HCT116 (cell line): ENCODE results near the gene FGF1. TPM values are rescaled to one million over a fixed set of nuclear protein-coding genes. Genes with fewer than 3 reads are reported as not detected.

ENCODE experiments used
- ATAC-seq: fragments of 200-7000 bp; cut with Tn5 transposase; 2 replicates; pipeline ENCODE4 v1.9.1; 2020; ENCODE audit warnings: mild to moderate bottlenecking, moderate library complexity
- BruUV-seq: library from RNA; stranded (reverse); fragments of 400-500 nt; replicated peaks from 2 replicates; lab custom pipeline; 2021; lab: Mats Ljungman, UMichigan
- CTCF ChIA-PET: fragments of 300-600 bp; sonication (Branson Sonifier 250); formaldehyde crosslinking; loops from one replicate; lab custom pipeline; 2021; ENCODE audit warnings: antibody characterized with exemption; lab: Charles Lee
- POLR2A ChIA-PET: fragments of 300-600, 350-600 bp; sonication (Branson Sonifier 250); formaldehyde crosslinking; loops from one replicate; lab custom pipeline; 2021; ENCODE audit warnings: antibody characterized with exemption; lab: Charles Lee
- RAD21 ChIA-PET, 2 experiments: fragments of 300-600 bp; sonication (Branson Sonifier 250); formaldehyde crosslinking; loops; one replicate each; lab custom pipeline; 2023; ENCODE audit warnings: low total read pairs in 2 of 2; ENCODE audit not compliant: uncharacterized antibody in 2 of 2, unreplicated experiment in 2 of 2, low non-redundant PET in 1 of 2; lab: Charles Lee
- DNase-seq: peaks from one replicate; pipeline ENCODE4 v3.0.0-alpha.2; 2010; ENCODE audit warnings: low read depth, low spot score
- H2AFZ ChIP-seq: fragments of 200-600 bp; shearing (Covaris generic), sonication (generic); 2 replicates; pipeline ENCODE4 v1.6.1; 2017; ENCODE audit warnings: low read depth, mixed run types, mixed read lengths, antibody characterized with exemption, low read length; ENCODE audit not compliant: poor library complexity, severe bottlenecking
- H3K27ac ChIP-seq: 2 replicates; pipeline ENCODE4 v1.5.1; 2012; ENCODE audit warnings: low read depth, low read length
- H3K27me3 ChIP-seq: fragments of 200-600 bp; sonication (generic); 2 replicates; pipeline ENCODE4 v1.6.1; 2016; ENCODE audit warnings: mixed run types, low read length, mixed read lengths; ENCODE audit not compliant: insufficient read depth
- H3K36me3 ChIP-seq, 2 experiments: fragments of 200-500 bp in 1 of 2; fragments of 200-600 bp in 1 of 2; sonication (Bioruptor generic) in 1 of 2; sonication (generic) in 1 of 2; 2 replicates each; pipeline versions ENCODE4 v1.5.1 to v1.6.1; 2014 to 2016; ENCODE audit warnings: low read length in 2 of 2, inconsistent platforms in 1 of 2, mixed read lengths in 1 of 2, mixed run types in 1 of 2; ENCODE audit not compliant: insufficient read depth in 2 of 2, control insufficient read depth in 1 of 2
- H3K4me1 ChIP-seq, 2 experiments: fragments of 200-600 bp in 1 of 2; sonication (generic) in 1 of 2; 2 replicates each; pipeline versions ENCODE4 v1.5.1 to v1.6.1; 2012 to 2017; ENCODE audit warnings: low read length in 2 of 2, inconsistent platforms in 1 of 2, mild to moderate bottlenecking in 1 of 2, mixed read lengths in 1 of 2, mixed run types in 1 of 2, moderate library complexity in 1 of 2; ENCODE audit not compliant: insufficient read depth in 2 of 2, control insufficient read depth in 1 of 2
- H3K4me2 ChIP-seq: fragments of 200-600 bp; sonication (generic); 2 replicates; pipeline ENCODE4 v1.6.1; 2017; ENCODE audit warnings: mixed run types, low read length, mixed read lengths
- H3K4me3 ChIP-seq, 2 experiments: fragments of 200-600 bp in 1 of 2; sonication (generic) in 1 of 2; replicated peaks in 1 of 2; 2 replicates each; pipeline ENCODE4 v1.5.1; 2011 to 2016; ENCODE audit warnings: low read length in 2 of 2, control low read depth in 1 of 2, low read depth in 1 of 2, mild to moderate bottlenecking in 1 of 2, mixed read lengths in 1 of 2, mixed run types in 1 of 2
- H3K79me2 ChIP-seq: fragments of 200-600 bp; sonication (generic); 2 replicates; pipeline ENCODE4 v1.6.1; 2017; ENCODE audit warnings: mild to moderate bottlenecking, mixed run types, low read length, moderate library complexity, mixed read lengths; ENCODE audit not compliant: insufficient read depth
- H3K9ac ChIP-seq: fragments of 200-600 bp; sonication (generic); 2 replicates; pipeline ENCODE4 v1.6.1; 2016; ENCODE audit warnings: low read length, mixed read lengths
- H3K9me2 ChIP-seq: fragments of 200-600 bp; sonication (generic), shearing (Covaris generic); 2 replicates; pipeline ENCODE4 v1.6.1; 2017; ENCODE audit warnings: mixed run types, mild to moderate bottlenecking, moderate library complexity; ENCODE audit not compliant: insufficient read depth
- H3K9me3 ChIP-seq, 2 experiments: fragments of 200-500 bp in 1 of 2; fragments of 200-600 bp in 1 of 2; sonication (Bioruptor generic) in 1 of 2; sonication (generic) in 1 of 2; 2 replicates each; pipeline ENCODE4 v1.6.1; 2014 to 2017; ENCODE audit warnings: low read length in 2 of 2, mixed read lengths in 2 of 2, inconsistent platforms in 1 of 2, low read depth in 1 of 2, mild to moderate bottlenecking in 1 of 2, mixed run types in 1 of 2, moderate library complexity in 1 of 2; ENCODE audit not compliant: control insufficient read depth in 1 of 2, insufficient read depth in 1 of 2
- H4K20me1 ChIP-seq: fragments of 200-600 bp; sonication (generic), shearing (Covaris generic); 2 replicates; pipeline ENCODE4 v1.6.1; 2017; ENCODE audit warnings: mixed run types, mild to moderate bottlenecking, moderate library complexity; ENCODE audit not compliant: insufficient read depth
- CBX3 ChIP-seq: IDR thresholded peaks from 2 replicates; pipeline ENCODE4 v1.6.1; 2012; ENCODE audit warnings: low read depth
- CEBPB ChIP-seq: IDR thresholded peaks from 2 replicates; pipeline ENCODE4 v1.6.1; 2012; ENCODE audit warnings: low read depth
- ELF1 ChIP-seq: IDR thresholded peaks from 2 replicates; pipeline ENCODE4 v1.6.1; 2012; ENCODE audit warnings: low read depth, borderline replicate concordance
- MAX ChIP-seq: IDR thresholded peaks from 2 replicates; pipeline ENCODE4 v1.6.1; 2012
- SP1 ChIP-seq: IDR thresholded peaks from 2 replicates; pipeline ENCODE4 v1.6.1; 2012; ENCODE audit warnings: low read depth
- ZBTB33 ChIP-seq: IDR thresholded peaks from 2 replicates; pipeline ENCODE4 v1.6.1; 2011; ENCODE audit warnings: mild to moderate bottlenecking, low read length, moderate library complexity; ENCODE audit not compliant: insufficient replicate concordance; ENCODE audit errors: extremely low read depth
- intact Hi-C: fragments of 100-400 bp; cut with micrococcal nuclease; formaldehyde crosslinking; loops from 2 replicates; pipeline ENCODE4 v1.10.0; 2022
- total RNA-seq: library from RNA; stranded (reverse); gene quantifications from one replicate; pipeline ENCODE4 v1.2.1, GENCODE V29; 2021; ENCODE audit not compliant: unreplicated experiment

Gene FGF1
- total RNA-seq, 1 experiment from 2014 or later = not detected

- TF ChIP-seq ZBTB33 (no peak), ELF1 (no peak)
These were observed 137.1 kb downstream of the FGF1 start (continued) for GRCh38 chr5:142548739-142549275.

- BruUV-seq = no TSS peak
- TF ChIP-seq CEBPB (peak; percentile 48), CBX3 (no peak), MAX (0 out of 2 replicates have a peak, but pooled peaks have one; percentile 22), SP1 (peak; percentile 13; the same call in 1 of the 2 replicates)
- Histone ChIP-seq H3K27ac (no peak overlapping the region), H3K4me1 (peaks cover 12 to 50% of the 10 kb centered on the region in 2 experiments), H2AFZ (no peak overlapping the region), H3K79me2 (no peaks in the 10 kb centered on the region), H3K9me3 (no peaks in the 10 kb centered on the region), H4K20me1 (no peaks in the 10 kb centered on the region), H3K4me3 (no peak overlapping the region), H3K9me2 (no peaks in the 10 kb centered on the region), H3K36me3 (no peaks in the 10 kb centered on the region), H3K27me3 (no peaks in the 10 kb centered on the region), H3K4me2 (no peak overlapping the region), H3K9ac (no peak overlapping the region)
- ATAC-seq (no peak), DNase-seq (no peak)
- ChIA-PET POLR2A (interaction anchor here (0.7 to 4.3 kb wide), 7 partner anchors 102 to 546 kb away, joined by 3 to 18 read pairs (median 4); no protein-coding TSS in a partner anchor), CTCF (interaction anchor here (1.0 to 2.5 kb wide), 14 partner anchors 7 to 395 kb away, joined by 3 to 20 read pairs (median 5); partner anchors contain the start of gene SPRY4), RAD21 (interaction anchor here (0.6 to 2.0 kb wide), 3 partner anchors 102 to 395 kb away, joined by 3 to 12 read pairs (median 5); no protein-coding TSS in a partner anchor)
- intact Hi-C loops = loop anchor here (1.0 to 5.0 kb wide), 7 partner anchors 101 to 395 kb away; no protein-coding TSS in a partner anchor
These were observed 138.2 kb downstream of the FGF1 start for GRCh38 chr5:142547445-142548380.
